Esophagus squamous epithelium (tissue), 4 donors: Measurements from ENCODE around the gene LDAH.

ENCODE experiments used
- POLR2A ChIP-seq, 4 donors: fragments of 450-650 bp; IDR thresholded peaks; one replicate each; pipeline ENCODE4 v1.6.1; 2017; ENCODE audit warnings: antibody characterized with exemption in 4 of 4, mild to moderate bottlenecking in 4 of 4, moderate library complexity in 3 of 4
- TF ChIP-seq, protein P1 (sequence below), 6 experiments: fragments of 450-650 bp in 4 of 6; fragments of 200-600 bp in 2 of 6; sonication (generic) in 2 of 6; IDR thresholded peaks; one replicate each; pipeline ENCODE4 v1.5.1; 2016 to 2019; ENCODE audit warnings: antibody characterized with exemption in 6 of 6, mild to moderate bottlenecking in 4 of 6, moderate library complexity in 4 of 6

DNA sequence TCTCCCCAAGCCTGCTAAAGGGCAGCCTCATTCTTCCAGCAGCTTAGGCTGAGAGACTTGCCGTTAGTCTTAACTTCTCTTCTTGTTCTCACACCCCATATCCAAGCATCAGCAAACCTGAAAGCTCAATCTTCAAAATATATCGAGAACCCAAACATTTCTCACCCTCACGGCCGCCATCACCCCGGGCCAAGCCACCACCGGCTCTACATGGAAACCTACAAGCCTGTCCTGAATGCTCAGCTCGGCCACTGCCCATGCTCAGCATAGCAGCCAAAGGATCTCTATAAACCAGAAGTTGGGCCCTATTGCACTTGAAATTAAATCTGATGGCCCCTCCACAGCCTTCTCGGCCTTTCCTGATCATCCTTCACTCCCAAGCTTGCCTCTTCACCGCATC, 174.1 kb downstream of the LDAH start:
- TF ChIP-seq, protein P1, sequence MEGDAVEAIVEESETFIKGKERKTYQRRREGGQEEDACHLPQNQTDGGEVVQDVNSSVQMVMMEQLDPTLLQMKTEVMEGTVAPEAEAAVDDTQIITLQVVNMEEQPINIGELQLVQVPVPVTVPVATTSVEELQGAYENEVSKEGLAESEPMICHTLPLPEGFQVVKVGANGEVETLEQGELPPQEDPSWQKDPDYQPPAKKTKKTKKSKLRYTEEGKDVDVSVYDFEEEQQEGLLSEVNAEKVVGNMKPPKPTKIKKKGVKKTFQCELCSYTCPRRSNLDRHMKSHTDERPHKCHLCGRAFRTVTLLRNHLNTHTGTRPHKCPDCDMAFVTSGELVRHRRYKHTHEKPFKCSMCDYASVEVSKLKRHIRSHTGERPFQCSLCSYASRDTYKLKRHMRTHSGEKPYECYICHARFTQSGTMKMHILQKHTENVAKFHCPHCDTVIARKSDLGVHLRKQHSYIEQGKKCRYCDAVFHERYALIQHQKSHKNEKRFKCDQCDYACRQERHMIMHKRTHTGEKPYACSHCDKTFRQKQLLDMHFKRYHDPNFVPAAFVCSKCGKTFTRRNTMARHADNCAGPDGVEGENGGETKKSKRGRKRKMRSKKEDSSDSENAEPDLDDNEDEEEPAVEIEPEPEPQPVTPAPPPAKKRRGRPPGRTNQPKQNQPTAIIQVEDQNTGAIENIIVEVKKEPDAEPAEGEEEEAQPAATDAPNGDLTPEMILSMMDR (IDR thresholded peaks at IDR 0.05): no peak
- no peak for TF ChIP-seq POLR2A (IDR thresholded peaks at IDR 0.05)
